ENCODE measurements around the gene CREB3. TPM values are rescaled to one million over a fixed set of nuclear protein-coding genes. Genes with fewer than 3 reads are reported as not detected.

Gene CREB3
- total and polyA plus RNA-seq, 2 of the 4 experiments (the other 2 are of a cell fraction): 60.7 to 106 TPM

GRCh38 chr9:35771075-35771433 lies 38.6 kb downstream of the CREB3 start:
- H4K5ac ChIP-seq (ENCODE audit: low read depth, low read length): no peak overlapping the region
- H3K27ac ChIP-seq (ENCODE audit: insufficient read depth, low read length): no peak overlapping the region
- no peak overlapping the region for H2AFZ ChIP-seq (replicated peaks; ENCODE audit: low read length, poor library complexity)
- no peaks in the 10 kb centered on the region for H3K79me1 ChIP-seq (ENCODE audit: low read depth in 1 of 2, low read length in 2 of 2)
- no peak overlapping the region for H2AK9ac ChIP-seq (replicated peaks; ENCODE audit: low read depth, low read length, poor library complexity)
- no peak for DNase-seq
- H3K9me1 ChIP-seq (ENCODE audit: insufficient read depth, low read length): no peaks in the 10 kb centered on the region
- CTCF ChIA-PET: interaction anchor here (1.0 kb wide), 1 partner anchor 19 kb away, joined by 3 read pairs; no protein-coding TSS in a partner anchor
- no peaks in the 10 kb centered on the region for H4K20me1 ChIP-seq (ENCODE audit: insufficient read depth, low read length)
- H3K9ac ChIP-seq (ENCODE audit: low read depth, low read length): no peak overlapping the region
- POLR2A ChIA-PET (ENCODE audit: unreplicated experiment): interaction anchor here (0.5 kb wide), 1 partner anchor 82 kb away, joined by 6 read pairs; the partner anchor contains the start of gene TPM2
- H3K23ac ChIP-seq (ENCODE audit: low read depth, low read length): no peak overlapping the region
- no peaks in the 10 kb centered on the region for H3K36me3 ChIP-seq (ENCODE audit: control insufficient read depth, insufficient read depth, low read length)
- H3K18ac ChIP-seq (ENCODE audit: low read depth, low read length): no peak overlapping the region
- no peak overlapping the region for H4K8ac ChIP-seq (ENCODE audit: low read depth in 2 of 2, low read length in 2 of 2)
- H3K4me2 ChIP-seq (ENCODE audit: low read depth, low read length): no peak overlapping the region
- dilution Hi-C loops (cut with HindIII; ENCODE audit: low sequenced_read_pairs, unreplicated experiment): no loop called here
- no peak overlapping the region for H2BK120ac ChIP-seq (ENCODE audit: low read depth, low read length)
- ATAC-seq (ENCODE audit: low read depth): peak; percentile 32
- no CpG with 5 or more reads among the region's 4 CpGs for WGBS, 2 experiments (ENCODE audit: extremely low coverage in 2 of 2, insufficient read length in 1 of 2)
- H2BK20ac ChIP-seq (ENCODE audit: low read depth, low read length): no peak overlapping the region
- H3K27me3 ChIP-seq (ENCODE audit: control insufficient read depth, insufficient read depth, low read length): peaks cover 28% of the 10 kb centered on the region
- in situ Hi-C loops (cut with MboI; ENCODE audit: low sequenced_read_pairs): no loop called here
- no TSS peak for BruUV-seq (replicated peaks)
- H2BK15ac ChIP-seq (ENCODE audit: low read depth, low read length): no peak overlapping the region
- H3K14ac ChIP-seq (replicated peaks; ENCODE audit: low read depth, low read length): no peak overlapping the region
- no peaks in the 10 kb centered on the region for H3K9me3 ChIP-seq (ENCODE audit: control insufficient read depth, insufficient read depth, low read length)
- intact Hi-C loops (cut with micrococcal nuclease): no loop called here
- TF ChIP-seq, protein P1, sequence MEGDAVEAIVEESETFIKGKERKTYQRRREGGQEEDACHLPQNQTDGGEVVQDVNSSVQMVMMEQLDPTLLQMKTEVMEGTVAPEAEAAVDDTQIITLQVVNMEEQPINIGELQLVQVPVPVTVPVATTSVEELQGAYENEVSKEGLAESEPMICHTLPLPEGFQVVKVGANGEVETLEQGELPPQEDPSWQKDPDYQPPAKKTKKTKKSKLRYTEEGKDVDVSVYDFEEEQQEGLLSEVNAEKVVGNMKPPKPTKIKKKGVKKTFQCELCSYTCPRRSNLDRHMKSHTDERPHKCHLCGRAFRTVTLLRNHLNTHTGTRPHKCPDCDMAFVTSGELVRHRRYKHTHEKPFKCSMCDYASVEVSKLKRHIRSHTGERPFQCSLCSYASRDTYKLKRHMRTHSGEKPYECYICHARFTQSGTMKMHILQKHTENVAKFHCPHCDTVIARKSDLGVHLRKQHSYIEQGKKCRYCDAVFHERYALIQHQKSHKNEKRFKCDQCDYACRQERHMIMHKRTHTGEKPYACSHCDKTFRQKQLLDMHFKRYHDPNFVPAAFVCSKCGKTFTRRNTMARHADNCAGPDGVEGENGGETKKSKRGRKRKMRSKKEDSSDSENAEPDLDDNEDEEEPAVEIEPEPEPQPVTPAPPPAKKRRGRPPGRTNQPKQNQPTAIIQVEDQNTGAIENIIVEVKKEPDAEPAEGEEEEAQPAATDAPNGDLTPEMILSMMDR (conservative IDR thresholded peaks at IDR 0.05; ENCODE audit: low read depth, low read length): no peak
- TF ChIP-seq FOS (IDR thresholded peaks at IDR 0.05; ENCODE audit: low read depth, low read length): no peak
- no peak for TF ChIP-seq CEBPB (IDR thresholded peaks at IDR 0.05; ENCODE audit: low read depth, low read length)
- TF ChIP-seq, protein P2, sequence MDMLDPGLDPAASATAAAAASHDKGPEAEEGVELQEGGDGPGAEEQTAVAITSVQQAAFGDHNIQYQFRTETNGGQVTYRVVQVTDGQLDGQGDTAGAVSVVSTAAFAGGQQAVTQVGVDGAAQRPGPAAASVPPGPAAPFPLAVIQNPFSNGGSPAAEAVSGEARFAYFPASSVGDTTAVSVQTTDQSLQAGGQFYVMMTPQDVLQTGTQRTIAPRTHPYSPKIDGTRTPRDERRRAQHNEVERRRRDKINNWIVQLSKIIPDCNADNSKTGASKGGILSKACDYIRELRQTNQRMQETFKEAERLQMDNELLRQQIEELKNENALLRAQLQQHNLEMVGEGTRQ (IDR thresholded peaks at IDR 0.05; ENCODE audit: low read depth, low read length): no peak
- no peak for TF ChIP-seq RFX5 (IDR thresholded peaks at IDR 0.05; ENCODE audit: low read depth, low read length)
- no peak for TF ChIP-seq ELK1 (IDR thresholded peaks at IDR 0.05; ENCODE audit: borderline replicate concordance, low read depth, low read length)
- no peak for TF ChIP-seq RAD21 (IDR thresholded peaks at IDR 0.05; ENCODE audit: low read length)
- TF ChIP-seq MAZ (IDR thresholded peaks at IDR 0.05; ENCODE audit: borderline replicate concordance, low read depth, low read length): no peak
- no peak for TF ChIP-seq MAFK (IDR thresholded peaks at IDR 0.05; ENCODE audit: low read depth, low read length)
- no peak for TF ChIP-seq MXI1 (IDR thresholded peaks at IDR 0.05; ENCODE audit: borderline replicate concordance, low read depth, low read length)
- no peak for TF ChIP-seq NFE2L2 (IDR thresholded peaks at IDR 0.05; ENCODE audit: low read depth, low read length)
- TF ChIP-seq CHD1 (IDR thresholded peaks at IDR 0.05; ENCODE audit: low read depth, low read length): no peak
- TF ChIP-seq RCOR1 (IDR thresholded peaks at IDR 0.05; ENCODE audit: insufficient replicate concordance, low read length): no peak
- TF ChIP-seq BHLHE40 (IDR thresholded peaks at IDR 0.05; ENCODE audit: low read depth, low read length): no peak
- TF ChIP-seq SMC3 (IDR thresholded peaks at IDR 0.05; ENCODE audit: low read depth, low read length): no peak
- no peak for TF ChIP-seq POLR2A (IDR thresholded peaks at IDR 0.05; ENCODE audit: low read depth, low read length)
- H2AK5ac ChIP-seq (ENCODE audit: low read depth, low read length): no peak overlapping the region
- H3K4me3 ChIP-seq (ENCODE audit: insufficient read depth, low read depth, low read length): no peak overlapping the region
- peaks cover 1% of the 10 kb centered on the region; the same call in 1 of the 2 replicates for H3K4me1 ChIP-seq (ENCODE audit: control insufficient read depth, insufficient read depth, low read length)
- no peak overlapping the region for H4K91ac ChIP-seq (ENCODE audit: insufficient read depth, low read depth, low read length)
- no peak overlapping the region for H2BK5ac ChIP-seq (ENCODE audit: low read depth, low read length, poor library complexity, severe bottlenecking)
- H3K56ac ChIP-seq (ENCODE audit: extremely low read depth, insufficient read depth, low read length): no peak overlapping the region
- H3K4ac ChIP-seq (ENCODE audit: low read depth, low read length): no peak overlapping the region

All from IMR-90 (cell line).